ENCODE results near the gene PCDH8. TPM values are rescaled to one million over a fixed set of nuclear protein-coding genes. Genes with fewer than 3 reads are reported as not detected.

PCDH8 gene
- total RNA-seq, 1 experiment from 2014 or later: 2.1 TPM

- H3K4ac ChIP-seq (ENCODE audit: low read depth, low read length): no peak overlapping the region
- H3K23ac ChIP-seq (ENCODE audit: insufficient read length, low read depth, low read length): no peak overlapping the region
- no peak overlapping the region for H3K9ac ChIP-seq (ENCODE audit: extremely low read depth, insufficient read length, low read length)
- H3K14ac ChIP-seq (ENCODE audit: insufficient read depth, low read length): no peak overlapping the region
- H4K91ac ChIP-seq (ENCODE audit: insufficient read length, low read depth, low read length): no peak overlapping the region
- Mint-ChIP-seq H3K27ac (no peak overlapping the region), H3K27me3 (ENCODE audit: low read depth) (peaks cover 58% of the 10 kb centered on the region), H3K4me3 (no peak overlapping the region), H3K9me3 (no peaks in the 10 kb centered on the region; a peak in 1 of 5 replicates), H3K4me1 (peaks cover 19 to 44% of the 10 kb centered on the region in 2 experiments), H3K36me3 (ENCODE audit: insufficient read depth in 1 of 3, low read depth in 3 of 3) (no peaks in the 10 kb centered on the region; a peak in 2 of 7 replicates)
- H2BK15ac ChIP-seq (ENCODE audit: low read depth, low read length): no peak overlapping the region
- H2BK5ac ChIP-seq (ENCODE audit: insufficient read length, low read length): no peak overlapping the region
- H3K27me3 ChIP-seq (ENCODE audit: insufficient read depth, low read length): no peaks in the 10 kb centered on the region
- peaks cover 5% of the 10 kb centered on the region for H3K4me1 ChIP-seq (ENCODE audit: insufficient read depth, low read length)
- H3K18ac ChIP-seq (ENCODE audit: insufficient read length, low read depth, low read length): no peak overlapping the region
- no peak overlapping the region for H2BK20ac ChIP-seq (ENCODE audit: low read depth, low read length, poor library complexity, severe bottlenecking)
- no peak overlapping the region for H2BK120ac ChIP-seq (ENCODE audit: low read depth, low read length, poor library complexity, severe bottlenecking)
- no peaks in the 10 kb centered on the region for H3K79me2 ChIP-seq (ENCODE audit: insufficient read depth, low read length)
- H3K9me3 ChIP-seq (ENCODE audit: control insufficient read depth, low read depth, low read length): no peaks in the 10 kb centered on the region
- no peak overlapping the region for H2AFZ ChIP-seq (ENCODE audit: low read length)
- WGBS (ENCODE audit: extremely low coverage, insufficient read length, low lambda C conversion rate): no CpG with 5 or more reads among the region's 4 CpGs
- no peak for TF ChIP-seq CTCF (conservative IDR thresholded peaks at IDR 0.05)
- no peak overlapping the region for H3T11ph ChIP-seq (ENCODE audit: low read length)
- H3K4me2 ChIP-seq (ENCODE audit: insufficient read depth, insufficient read length, low read length): no peak overlapping the region
- no peaks in the 10 kb centered on the region for H3K79me1 ChIP-seq (ENCODE audit: insufficient read depth, low read depth, low read length, poor library complexity, severe bottlenecking)
- no peak for DNase-seq
- no peak overlapping the region for H2AK5ac ChIP-seq (ENCODE audit: insufficient read length, low read length)
- no peak overlapping the region for H4K8ac ChIP-seq (replicated peaks; ENCODE audit: insufficient read length, low read depth, low read length)
- no peak overlapping the region for H3K56ac ChIP-seq (ENCODE audit: insufficient read length, low read depth, low read length)
- H4K20me1 ChIP-seq (ENCODE audit: control insufficient read depth, insufficient read depth, insufficient read length): peaks cover 2% of the 10 kb centered on the region
- no peak overlapping the region for H3K27ac ChIP-seq (ENCODE audit: insufficient read length, low read depth, low read length)
- H4K5ac ChIP-seq (ENCODE audit: insufficient read length, low read depth, low read length): no peak overlapping the region
- H2BK12ac ChIP-seq (ENCODE audit: insufficient read length, low read depth, low read length): no peak overlapping the region
- H3K23me2 ChIP-seq (ENCODE audit: insufficient read length, low read depth, low read length, poor library complexity, severe bottlenecking): no peaks in the 10 kb centered on the region
These were observed 19.8 kb upstream of the PCDH8 start for GRCh38 chr13:52868190-52868589.
